Measurements from ENCODE around the gene ASMTL.
"Not testable (repeated sequence)": the region's sequence is repeated elsewhere in the genome, so short reads cannot be mapped to it uniquely, and the experiment has no call there.

The ASMTL gene

DNA sequence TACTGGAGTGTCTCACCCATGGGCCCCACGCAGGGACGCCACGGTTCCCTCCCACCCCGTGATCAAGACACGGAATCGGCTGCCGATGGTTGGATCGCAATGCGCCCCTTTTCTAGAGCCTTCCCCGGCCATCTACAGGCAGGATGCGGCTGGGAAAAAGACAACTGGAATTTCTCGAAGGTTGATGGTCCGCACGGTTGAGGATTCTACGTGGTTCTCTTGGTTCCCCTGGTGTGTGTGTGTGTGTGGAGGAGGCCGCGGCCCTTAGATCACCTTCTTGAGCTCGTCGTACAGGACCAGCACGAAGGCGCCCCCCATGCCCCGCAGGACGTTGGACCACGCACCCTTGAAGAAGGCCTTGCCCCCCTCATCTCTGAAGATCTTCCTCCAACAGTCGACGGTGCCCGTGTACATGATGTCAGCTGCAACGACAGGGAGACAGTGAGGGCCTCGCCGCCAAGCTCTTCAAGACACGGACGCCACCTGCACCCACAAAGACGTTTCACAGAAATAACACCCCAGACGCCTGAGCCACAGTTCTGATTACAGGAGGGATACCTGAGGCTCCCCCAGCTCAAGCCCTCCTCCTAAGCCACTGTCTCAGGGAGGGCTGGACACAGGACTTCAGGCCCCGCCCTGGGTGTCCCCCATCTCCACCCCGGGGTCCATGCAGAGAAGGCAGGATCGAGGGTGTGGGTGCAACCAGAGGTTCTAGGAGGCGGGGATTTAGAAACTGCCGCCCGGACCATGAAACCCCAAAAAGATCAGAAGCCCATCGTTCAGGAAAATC lies 66.2 kb downstream of the ASMTL start:
- DNase-seq, result peak in 1 of 2 experiments; percentile 28

DNA sequence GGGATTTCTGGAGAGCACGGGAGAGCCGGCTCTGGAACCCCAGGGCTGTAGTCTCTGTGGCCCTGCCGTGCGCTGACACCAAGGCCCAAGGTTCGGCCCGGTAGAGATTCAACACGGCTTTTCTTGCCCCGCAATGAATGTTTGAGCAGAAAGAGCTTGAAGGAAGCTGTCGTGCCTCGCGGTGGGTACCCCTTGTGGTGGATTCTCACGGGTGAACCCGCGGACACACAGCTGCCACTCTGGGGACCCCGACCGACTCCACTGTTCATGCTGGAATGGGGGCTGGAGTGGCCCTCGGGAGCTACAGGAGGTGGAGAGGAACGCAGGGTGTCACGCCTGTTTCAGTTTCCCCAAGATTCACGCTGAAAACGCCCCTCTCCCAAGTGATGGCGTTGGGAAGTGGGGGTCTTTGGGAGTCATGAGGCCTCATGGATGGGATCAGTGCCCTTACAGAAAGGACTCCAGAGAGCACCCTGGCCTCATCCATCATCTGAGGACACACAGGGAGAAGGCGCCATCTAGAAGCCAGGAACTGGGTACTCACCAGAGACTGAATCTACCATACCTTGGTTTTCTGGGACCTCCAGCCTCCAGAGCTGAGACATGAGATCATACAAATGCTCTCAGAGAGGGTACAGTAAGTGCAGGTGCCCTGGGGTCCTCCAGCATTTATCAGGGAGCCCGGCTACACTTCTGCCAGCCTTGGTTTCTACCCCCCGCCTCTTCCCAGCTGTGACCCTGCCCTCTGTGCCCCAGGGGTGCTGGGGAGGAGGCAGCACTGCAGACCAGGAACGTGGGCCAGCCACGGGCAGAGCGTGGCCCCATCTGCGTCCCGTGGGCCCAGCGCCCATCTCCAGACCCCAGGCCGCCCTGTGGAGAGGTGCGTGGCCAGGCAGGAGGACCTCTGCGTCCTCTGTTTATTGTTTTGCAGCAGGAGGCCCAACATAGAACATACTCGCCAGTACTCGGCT lies 67.2 kb downstream of the ASMTL start:
- DNase-seq, result peak in 1 of 2 experiments; percentile 45

DNA sequence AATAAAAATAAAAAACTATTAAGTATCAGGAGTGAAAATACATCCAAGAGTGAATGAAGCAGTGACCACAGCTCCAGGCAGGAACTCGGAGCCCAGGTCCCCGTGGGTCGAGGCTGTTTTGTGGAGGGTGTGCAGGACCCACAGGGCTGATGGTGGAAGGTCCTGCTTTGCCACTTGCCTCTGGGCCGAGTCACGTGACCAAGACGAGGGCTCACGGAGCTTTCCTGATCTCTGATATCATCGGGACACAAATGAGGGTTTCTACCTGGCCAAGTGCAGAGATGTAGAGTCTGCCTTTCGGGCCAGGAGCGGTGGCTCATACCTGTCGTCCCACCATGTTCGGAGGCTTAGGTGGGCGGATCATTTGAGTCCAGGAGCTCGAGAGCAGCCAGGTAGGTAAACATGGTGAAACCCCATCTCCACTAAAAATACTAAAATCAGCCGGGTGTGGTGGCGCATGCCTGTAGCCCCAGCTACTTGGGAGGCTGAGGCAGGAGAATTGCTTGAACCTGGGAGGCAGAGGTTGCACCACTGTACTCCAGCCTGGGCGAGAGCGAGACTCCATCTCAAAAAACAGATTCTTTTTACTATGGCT lies 68.0 kb downstream of the ASMTL start:
- peak in 1 of 2 experiments; percentile 45 for DNase-seq

DNA sequence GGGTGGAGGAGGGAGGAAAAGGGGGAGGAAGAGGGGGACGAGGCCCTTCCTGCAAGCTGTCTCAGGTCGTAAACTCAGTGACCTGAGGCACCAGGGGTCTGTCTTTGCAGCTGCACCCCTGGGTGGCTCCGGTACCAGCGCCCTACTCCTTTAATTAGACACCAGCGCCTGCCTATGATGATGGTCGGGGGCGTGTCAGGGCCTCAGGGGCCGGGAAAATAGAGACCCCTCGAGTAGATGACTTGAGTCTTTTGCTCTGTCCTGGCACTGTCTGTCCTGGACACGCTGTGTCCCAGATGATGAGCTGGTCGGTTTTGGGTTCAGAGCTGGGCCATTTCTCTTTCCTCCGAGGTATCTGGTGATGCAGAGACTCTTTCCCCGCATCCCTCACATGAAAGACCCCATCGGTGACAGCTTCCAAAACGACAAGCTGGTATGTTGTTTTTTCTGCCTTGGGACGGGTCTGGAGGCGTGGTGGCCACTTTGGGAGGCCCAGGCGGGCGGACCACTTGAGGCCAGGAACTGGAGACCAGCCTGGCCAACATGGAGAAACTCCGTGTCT lies 72.0 kb downstream of the ASMTL start:
- DNase-seq, result peak; percentile 66

DNA sequence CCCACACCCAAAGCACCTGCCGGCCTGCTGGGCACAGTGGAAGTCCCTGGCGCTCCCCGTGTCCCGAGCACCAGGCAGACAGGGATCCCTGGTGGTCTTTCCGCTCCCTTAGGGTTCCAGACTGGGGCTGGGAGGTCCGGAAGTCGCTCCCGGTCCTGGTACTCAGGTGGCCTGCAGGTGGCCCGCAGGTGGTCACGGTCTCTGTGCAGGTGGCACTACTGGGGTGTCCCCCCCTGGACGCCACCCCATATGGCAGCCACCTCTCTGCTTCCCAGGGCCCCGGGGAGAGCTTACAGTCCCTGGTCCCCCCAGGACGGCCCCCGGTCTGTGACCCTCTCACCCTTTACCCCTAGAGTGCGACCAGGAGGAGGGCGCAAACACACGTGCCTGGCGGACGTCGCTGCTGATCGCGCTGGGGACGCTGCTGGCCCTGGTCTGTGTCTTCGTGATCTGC lies 74.4 kb downstream of the ASMTL start:
- DNase-seq, result no peak

DNA sequence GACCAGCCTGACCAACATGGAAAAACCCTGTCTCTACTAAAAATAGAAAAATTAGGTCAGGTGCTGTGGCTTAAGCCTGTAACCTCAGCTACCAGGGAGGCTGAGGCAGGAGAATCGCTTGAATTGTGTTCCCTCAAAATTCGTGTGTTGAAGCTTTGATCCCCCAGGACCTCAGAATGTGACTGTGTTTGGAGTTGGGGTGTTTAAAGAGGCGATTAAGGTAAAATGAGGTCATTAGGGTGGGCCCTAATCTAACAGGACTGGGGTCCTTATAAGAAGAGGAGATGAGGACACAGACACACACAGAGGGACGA lies 84.4 kb downstream of the ASMTL start:
- no peak for DNase-seq

DNA sequence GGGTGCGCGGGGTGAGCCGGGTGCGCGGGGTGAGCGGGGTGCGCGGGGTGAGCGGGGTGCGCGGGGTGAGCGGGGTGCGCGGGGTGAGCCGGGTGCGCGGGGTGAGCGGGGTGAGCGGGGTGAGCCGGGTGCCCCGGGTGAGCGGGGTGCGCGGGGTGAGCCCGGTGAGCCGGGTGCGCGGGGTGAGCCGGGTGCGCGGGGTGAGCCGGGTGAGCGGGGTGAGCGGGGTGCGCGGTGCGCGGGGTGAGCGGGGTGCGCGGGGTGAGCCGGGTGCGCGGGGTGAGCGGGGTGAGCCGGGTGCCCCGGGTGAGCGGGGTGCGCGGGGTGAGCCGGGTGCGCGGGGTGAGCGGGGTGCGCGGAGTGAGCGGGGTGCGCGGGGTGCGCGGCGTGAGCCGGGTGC lies 86.3 kb downstream of the ASMTL start:
- DNase-seq, result not testable (repeated sequence)

DNA sequence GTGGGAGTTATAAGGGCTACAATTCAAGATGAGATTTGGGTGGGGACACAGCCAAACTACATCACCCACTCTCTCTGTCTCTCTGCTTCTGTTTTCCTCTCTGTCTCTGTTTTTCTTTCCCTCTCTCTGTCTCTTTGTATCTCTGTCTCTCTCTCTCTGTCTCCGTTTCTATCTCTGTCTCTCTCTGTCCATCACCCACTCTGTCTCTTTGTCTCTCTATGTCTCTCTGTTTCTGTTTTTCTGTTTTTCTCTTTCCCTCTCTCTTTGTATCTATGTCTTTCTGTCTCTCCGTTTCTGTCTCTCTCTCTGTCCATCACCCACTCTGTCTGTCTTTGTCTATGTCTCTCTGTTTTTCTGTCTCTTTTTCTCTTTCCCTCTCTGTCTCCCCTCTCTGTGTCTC lies 90.8 kb downstream of the ASMTL start:
- no peak for DNase-seq

DNA sequence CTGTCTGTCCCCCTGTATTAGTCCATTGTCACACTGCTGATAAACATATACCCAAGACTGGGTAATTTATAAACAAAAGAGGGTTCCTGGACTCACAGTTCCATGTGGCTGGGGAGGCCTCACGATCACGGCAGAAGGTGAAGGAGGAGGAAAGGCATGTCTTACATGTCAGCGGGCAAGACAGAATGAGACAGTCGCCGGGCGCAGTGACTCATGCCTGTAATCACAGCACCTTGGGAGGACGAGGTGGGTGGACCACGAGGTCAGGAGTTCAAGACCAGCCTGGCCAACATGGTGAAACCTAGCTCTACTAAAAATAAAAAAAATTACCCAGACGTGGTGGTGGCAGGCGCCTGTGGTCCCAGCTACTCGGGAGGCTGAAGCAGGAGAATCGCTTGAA lies 91.4 kb downstream of the ASMTL start:
- DNase-seq, result peak; percentile 37 to 44

DNA sequence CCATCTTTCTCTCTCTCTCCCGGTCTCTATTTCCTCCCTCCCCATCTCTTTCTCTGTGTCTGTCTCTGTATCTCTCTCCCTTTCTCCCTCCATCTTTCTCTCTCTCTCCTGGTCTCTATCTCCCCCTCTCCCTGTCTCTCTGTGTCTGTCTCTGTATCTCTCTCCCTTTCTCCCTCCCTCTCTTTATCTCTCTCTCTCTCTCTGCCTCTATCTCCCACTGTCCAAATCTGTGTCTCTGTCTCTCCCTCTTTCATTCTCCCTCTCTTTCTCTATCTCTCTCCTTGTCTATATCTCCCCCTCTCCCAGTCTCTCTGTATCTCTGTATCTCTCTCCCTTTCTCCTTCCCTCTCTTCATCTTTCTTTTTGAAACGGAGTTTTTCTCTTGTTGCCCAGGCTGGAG lies 92.5 kb downstream of the ASMTL start:
- DNase-seq, result no peak

DNA sequence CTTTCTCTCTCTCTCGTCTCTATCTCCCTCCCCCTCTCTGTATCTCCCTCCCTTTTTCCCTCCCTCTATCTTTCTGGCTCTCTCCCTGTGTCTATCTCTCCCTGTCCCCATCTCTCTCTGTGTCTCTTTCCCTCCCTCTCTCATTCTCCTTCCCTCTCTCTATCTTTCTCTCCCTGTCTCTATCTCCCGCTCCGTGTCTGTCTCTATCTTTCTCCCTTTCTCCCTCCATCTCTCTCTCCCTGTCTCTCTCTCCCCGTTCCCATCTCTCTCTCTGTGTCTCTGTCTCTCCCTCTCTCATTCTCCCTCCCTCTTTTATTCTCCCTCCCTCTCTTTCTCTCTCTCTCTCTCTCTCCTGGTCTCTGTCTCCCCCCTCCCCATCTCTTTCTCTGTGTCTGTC lies 93.2 kb downstream of the ASMTL start:
- DNase-seq, result no peak

DNA sequence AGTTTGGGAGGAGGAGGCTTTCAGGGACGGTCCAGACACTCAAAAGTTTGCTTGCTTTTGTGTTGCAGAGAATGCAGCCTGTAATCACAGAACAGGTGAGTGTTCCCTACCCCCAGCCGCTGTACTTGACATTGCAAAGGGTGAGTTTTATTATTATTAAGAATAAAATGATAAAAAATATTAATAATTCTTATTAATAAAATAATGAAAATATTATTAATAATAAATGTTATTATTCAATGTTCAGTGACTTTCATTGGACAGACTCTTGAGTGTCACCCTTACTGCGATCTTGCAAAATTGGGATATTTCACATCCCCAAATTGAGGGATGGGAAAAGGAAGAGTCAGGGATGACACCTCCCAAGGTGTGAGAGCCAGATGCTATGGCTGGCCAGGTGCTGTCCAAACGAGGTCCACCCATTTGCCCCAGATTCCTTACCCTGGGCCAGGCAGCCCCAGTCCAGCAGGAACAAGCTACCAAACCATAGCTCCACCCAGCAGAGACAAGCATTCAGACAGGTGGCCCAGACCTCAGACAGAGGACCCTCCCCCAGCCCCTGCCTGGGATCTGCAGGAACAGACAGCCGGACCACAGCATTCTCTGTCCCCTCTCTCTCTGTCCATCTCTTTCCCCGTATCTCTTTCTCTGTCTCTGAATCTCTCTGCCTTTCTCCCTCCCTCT lies 93.8 kb downstream of the ASMTL start:
- no peak for DNase-seq

DNA sequence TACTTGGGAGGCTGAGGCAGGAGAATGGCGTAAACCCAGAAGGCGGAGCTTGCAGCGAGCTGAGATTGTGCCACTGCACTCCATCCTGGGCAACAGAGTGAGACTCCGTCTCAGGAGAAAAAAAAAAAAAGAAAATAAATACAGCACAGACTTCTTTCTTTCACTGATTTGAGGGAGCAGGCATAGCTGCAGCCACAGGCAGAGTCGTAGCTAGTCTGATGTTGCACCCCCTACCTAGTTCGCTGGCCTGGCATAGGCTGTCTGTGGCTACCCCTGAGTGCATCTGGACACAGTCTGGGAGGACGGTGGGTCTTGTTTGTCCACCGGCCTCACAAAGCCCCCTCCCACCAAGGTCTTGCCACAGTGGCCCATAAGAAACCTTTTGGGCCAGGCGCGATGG lies 94.7 kb downstream of the ASMTL start:
- DNase-seq, result no peak

DNA sequence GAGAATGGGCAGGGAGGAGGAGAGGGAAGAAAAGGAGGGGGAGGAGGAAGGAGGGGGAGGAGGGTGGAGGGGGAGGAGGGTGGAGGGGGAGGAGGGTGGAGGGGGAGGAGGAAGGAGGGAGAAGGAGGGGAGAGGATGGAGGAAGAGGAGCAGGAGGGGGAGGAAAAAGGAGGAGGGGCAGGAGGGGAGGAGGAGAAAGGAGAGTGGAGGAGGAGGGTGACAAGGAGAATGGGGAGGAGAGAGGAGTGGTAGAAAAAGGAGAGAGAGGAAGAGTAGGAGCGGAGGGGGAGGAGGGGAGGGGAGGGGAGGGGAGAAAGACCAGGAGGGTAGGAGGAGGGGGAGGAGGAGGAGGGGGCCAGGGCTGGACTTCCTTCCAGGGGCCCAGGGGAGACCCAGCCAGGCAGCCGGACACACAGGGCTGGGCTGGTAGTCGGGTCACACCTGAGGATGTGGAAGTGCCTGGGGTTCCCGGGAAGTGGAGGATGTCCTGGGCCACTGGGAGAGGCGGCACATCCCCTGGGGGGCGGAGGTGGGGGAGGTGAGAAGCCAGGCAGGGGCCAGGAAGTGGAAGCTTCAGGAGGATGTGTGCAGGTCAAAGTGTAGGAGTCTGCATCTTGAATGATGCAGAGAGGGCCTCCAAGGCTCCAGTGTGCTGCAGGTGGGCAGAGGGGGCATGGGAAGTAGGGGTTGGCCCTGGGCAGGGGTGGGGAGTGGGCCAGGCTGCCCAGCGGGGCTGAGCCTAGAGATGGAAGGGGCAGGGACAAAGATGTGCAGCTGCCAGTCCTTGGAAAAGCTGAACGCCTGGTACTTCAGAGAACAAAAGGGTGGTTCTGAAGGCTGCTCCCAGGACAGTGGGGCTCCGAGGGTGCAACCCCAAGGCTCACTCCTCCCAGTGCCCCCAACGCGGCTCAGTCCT lies 97.3 kb downstream of the ASMTL start:
- DNase-seq, result no peak

DNA sequence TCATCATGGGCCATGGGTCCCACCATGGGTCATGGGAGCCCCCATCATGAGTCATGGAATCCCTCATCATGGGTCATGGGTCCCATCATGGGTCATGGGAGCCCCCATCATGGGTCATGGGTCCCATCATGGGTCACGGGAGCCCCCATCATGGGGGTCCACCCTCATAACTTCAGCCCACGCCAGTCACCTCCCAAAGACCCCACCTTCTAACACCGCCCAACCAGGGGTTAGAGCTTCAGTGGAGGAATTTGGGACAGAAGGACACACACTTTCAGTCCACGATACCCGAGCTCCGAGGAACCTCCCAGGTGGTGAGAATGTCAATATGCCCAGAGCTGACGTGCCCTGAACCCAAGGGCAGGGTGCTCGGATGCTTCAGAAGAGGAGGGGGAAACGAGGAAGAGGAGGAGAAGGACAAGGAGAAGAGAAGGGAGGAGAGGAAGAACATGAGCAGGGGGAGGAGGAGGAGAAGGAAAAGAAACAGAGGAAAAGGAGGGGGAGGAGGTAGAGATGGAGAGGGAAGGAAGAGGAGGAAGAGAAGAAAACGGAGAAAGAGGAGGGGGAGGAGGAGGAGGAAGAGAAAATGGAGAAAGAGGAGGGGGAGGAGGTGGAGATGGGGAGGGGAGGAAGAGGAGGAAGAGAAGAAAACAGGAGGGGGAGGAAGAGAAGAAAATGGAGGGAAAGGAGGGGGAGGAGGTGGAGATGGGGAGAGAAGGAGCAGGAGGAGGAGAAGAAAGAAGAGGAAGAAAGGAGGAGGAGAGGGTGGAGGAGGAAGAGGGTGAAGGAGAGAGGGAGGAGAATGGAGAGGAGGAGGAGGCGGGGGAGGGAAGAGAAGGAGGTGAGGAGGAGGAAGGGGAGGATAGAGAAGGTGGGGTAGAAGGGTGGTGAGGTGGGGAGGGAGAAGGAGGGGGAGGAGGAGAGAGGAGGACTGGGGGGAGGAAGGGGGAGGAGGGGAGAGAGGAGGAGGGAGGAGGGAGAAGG lies 98.4 kb downstream of the ASMTL start:
- DNase-seq, result no peak

Measured in activated T-cell treated with anti-CD3 and anti-CD28 coated beads, Interleukin-2, amount 50 U/mL, for 48 hours (primary cell).